A673 (cell line): Measurements from ENCODE around the gene ENKD1. TPM values are rescaled to one million over a fixed set of nuclear protein-coding genes. Genes with fewer than 3 reads are reported as not detected.

Experiments used
- BruUV-seq: library from RNA; stranded (reverse); fragments of 400-500 nt; replicated peaks from 2 replicates; lab custom pipeline; 2021; lab: Mats Ljungman, UMichigan
- CTCF ChIA-PET: fragments of 300-600 bp; sonication (Branson Sonifier 250); formaldehyde crosslinking; loops from one replicate; lab custom pipeline; 2022; ENCODE audit warnings: antibody characterized with exemption; lab: Charles Lee
- POLR2A ChIA-PET: fragments of 300-600 bp; sonication (Branson Sonifier 250); formaldehyde crosslinking; loops from one replicate; lab custom pipeline; 2022; ENCODE audit warnings: antibody characterized with exemption; ENCODE audit not compliant: low non-redundant PET; lab: Charles Lee
- DNase-seq: peaks from one replicate; pipeline ENCODE4 v3.0.0-alpha.2; 2015; ENCODE audit warnings: low spot score
- H3K27ac ChIP-seq: fragments of 200-600 bp; sonication (generic); 2 replicates; pipeline ENCODE4 v1.5.1; 2016; ENCODE audit warnings: mixed run types, low read depth, mild to moderate bottlenecking, mixed read lengths, antibody characterized with exemption, low read length; ENCODE audit not compliant: poor library complexity, severe bottlenecking
- H3K27me3 ChIP-seq: fragments of 200-600 bp; sonication (generic); replicated peaks from 2 replicates; pipeline ENCODE4 v1.6.1; 2017; ENCODE audit warnings: mixed run types, low read depth, mild to moderate bottlenecking, mixed read lengths, antibody characterized with exemption, low read length; ENCODE audit not compliant: insufficient read depth, poor library complexity
- H3K36me3 ChIP-seq: fragments of 200-600 bp; sonication (generic); 2 replicates; pipeline ENCODE4 v1.6.1; 2016; ENCODE audit warnings: mixed run types, mild to moderate bottlenecking, mixed read lengths, antibody characterized with exemption, low read length; ENCODE audit not compliant: insufficient read depth, poor library complexity, severe bottlenecking
- H3K4me1 ChIP-seq: fragments of 200-600 bp; sonication (generic); 2 replicates; pipeline ENCODE4 v1.6.1; 2017; ENCODE audit warnings: mixed run types, mild to moderate bottlenecking, mixed read lengths, antibody characterized with exemption, low read length; ENCODE audit not compliant: insufficient read depth, poor library complexity, severe bottlenecking
- H3K4me3 ChIP-seq: fragments of 200-600 bp; sonication (generic); 2 replicates; pipeline ENCODE4 v1.5.1; 2016; ENCODE audit warnings: low read depth, mixed run types, mild to moderate bottlenecking, mixed read lengths, low read length; ENCODE audit not compliant: poor library complexity, severe bottlenecking
- H3K9me3 ChIP-seq: fragments of 200-600 bp; sonication (generic); 2 replicates; pipeline ENCODE4 v1.6.1; 2016; ENCODE audit warnings: mixed run types, low read depth, mild to moderate bottlenecking, mixed read lengths, antibody characterized with exemption, low read length; ENCODE audit not compliant: poor library complexity, severe bottlenecking
- CTCF ChIP-seq: fragments of 300-800, 200-600 bp; sonication (generic); conservative IDR thresholded peaks from 2 replicates; pipeline ENCODE4 v1.5.1; 2017; ENCODE audit warnings: low read depth, mild to moderate bottlenecking, antibody characterized with exemption, low read length, moderate library complexity, mixed read lengths
- EZH2 ChIP-seq: fragments of 200-600 bp; sonication (generic); IDR thresholded peaks from 2 replicates; pipeline ENCODE4 v1.6.1; 2017; ENCODE audit warnings: borderline replicate concordance, low read depth, mild to moderate bottlenecking, mixed read lengths, antibody characterized with exemption, low read length; ENCODE audit not compliant: poor library complexity, severe bottlenecking
- intact Hi-C: fragments of 100-400 bp; cut with micrococcal nuclease; formaldehyde crosslinking; loops from one replicate; pipeline ENCODE4 v1.10.0; 2022; ENCODE audit not compliant: unreplicated experiment
- total RNA-seq: library from RNA; stranded (reverse); gene quantifications from 2 replicates; pipeline ENCODE4 v1.2.3, GENCODE V29; 2021

ENKD1 gene
- total RNA-seq, 1 experiment from 2014 or later: 8.5 TPM

DNA sequence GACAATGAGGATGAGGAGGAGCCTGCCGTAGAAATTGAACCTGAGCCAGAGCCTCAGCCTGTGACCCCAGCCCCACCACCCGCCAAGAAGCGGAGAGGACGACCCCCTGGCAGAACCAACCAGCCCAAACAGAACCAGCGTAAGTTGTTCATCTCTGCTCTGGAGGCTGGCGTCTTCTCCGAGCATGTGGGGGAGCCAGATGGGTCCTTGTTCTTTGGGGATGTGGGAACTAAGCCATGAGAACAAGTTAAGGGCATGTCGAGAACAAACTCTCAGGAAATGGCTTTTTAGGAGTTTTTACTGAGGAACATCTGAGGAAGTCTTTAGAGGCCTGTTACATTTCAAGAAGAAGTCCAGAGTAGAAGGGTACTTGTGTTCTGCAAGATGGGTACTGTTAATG, 29.8 kb downstream of the ENKD1 start:
- Histone ChIP-seq H3K4me1 (peaks cover 16% of the 10 kb centered on the region), H3K27me3 (no peaks in the 10 kb centered on the region), H3K27ac (no peak overlapping the region), H3K4me3 (no peak overlapping the region), H3K9me3 (no peaks in the 10 kb centered on the region), H3K36me3 (peaks cover 42% of the 10 kb centered on the region)
- intact Hi-C loops: no loop called here
- TF ChIP-seq EZH2: no peak
- no peak for TF ChIP-seq CTCF
- ChIA-PET CTCF (no interaction called here), POLR2A (no interaction called here)
- DNase-seq: no peak
- no TSS peak for BruUV-seq

DNA sequence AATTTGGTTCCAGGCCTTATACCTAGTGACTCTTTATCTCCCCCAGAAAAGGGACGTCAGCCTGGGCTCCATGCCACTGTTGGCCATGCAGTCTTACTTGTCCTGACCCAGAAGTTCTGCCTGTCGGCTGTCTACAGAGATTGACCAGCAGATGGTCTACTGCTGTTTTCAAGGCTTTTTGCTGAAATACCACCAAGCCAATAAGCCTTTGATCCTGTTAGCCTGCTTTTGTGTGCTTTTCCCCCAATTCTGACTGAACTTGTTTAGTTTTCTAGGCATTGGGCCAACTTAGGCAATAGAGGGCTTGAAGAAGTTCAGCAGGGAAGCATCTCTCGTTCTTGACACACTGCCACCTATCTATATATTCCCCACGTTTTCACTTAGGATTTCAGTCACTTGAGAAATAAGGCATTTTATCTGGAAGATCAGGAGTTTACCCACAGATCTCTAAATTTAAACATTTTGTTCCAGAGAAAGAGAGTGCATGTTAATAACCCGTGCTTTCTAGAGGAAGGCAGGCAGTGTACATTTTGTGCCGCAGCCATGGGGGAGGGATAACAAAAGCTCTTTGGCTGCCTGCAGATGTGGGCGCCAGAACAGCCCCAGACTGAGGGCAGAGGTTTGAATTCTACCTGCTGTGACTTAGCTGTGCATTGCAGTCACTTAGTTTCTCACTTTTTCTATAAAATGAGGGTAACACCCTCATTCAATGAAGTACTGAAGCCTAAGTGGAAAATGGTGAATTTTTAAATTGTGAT, 34.0 kb downstream of the ENKD1 start:
- DNase-seq: peak; percentile 94
- intact Hi-C loops: loop anchor here (2.0 to 5.0 kb wide), 2 partner anchors 34 to 70 kb away; partner anchors contain the start of gene CTCF
- Histone ChIP-seq H3K4me1 (peaks cover 18% of the 10 kb centered on the region), H3K36me3 (peaks cover 55% of the 10 kb centered on the region), H3K27ac (peak overlapping the region; percentile 65), H3K9me3 (no peaks in the 10 kb centered on the region), H3K4me3 (no peak overlapping the region), H3K27me3 (no peaks in the 10 kb centered on the region)
- ChIA-PET POLR2A (no interaction called here), CTCF (interaction anchor here (0.6 to 1.0 kb wide), 3 partner anchors 69 to 361 kb away, joined by 3 to 12 read pairs (median 4); no protein-coding TSS in a partner anchor)
- TF ChIP-seq CTCF: peak; percentile 45; the same call in 1 of the 2 replicates
- TF ChIP-seq EZH2: no peak
- no TSS peak for BruUV-seq

DNA sequence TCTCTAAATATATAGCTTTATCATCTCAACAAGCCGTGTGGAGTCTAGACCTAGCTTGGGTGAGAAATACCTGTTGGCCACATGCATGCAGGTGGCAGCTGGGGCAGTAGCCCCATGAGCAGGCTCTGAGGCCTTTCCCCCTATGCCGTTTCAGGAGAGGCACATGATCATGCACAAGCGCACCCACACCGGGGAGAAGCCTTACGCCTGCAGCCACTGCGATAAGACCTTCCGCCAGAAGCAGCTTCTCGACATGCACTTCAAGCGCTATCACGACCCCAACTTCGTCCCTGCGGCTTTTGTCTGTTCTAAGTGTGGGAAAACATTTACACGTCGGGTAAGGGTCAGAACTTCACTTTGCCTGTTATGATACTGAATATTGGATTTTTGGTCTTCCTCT, 38.3 kb downstream of the ENKD1 start:
- Histone ChIP-seq H3K27me3 (no peaks in the 10 kb centered on the region), H3K9me3 (no peaks in the 10 kb centered on the region), H3K36me3 (peaks cover 52% of the 10 kb centered on the region), H3K4me1 (peaks cover 17% of the 10 kb centered on the region), H3K27ac (no peak overlapping the region), H3K4me3 (no peak overlapping the region)
- no peak for TF ChIP-seq EZH2
- no peak for TF ChIP-seq CTCF
- DNase-seq: no peak
- POLR2A ChIA-PET: no interaction called here
- intact Hi-C loops: no loop called here
- CTCF ChIA-PET: no interaction called here
- BruUV-seq: no TSS peak
